Colonic mucosa (tissue), 4 donors: ENCODE data around the gene RNF182. TPM values are rescaled to one million over a fixed set of nuclear protein-coding genes. Genes with fewer than 3 reads are reported as not detected.
"Not testable (repeated sequence)": the region's sequence is repeated elsewhere in the genome, so short reads cannot be mapped to it uniquely, and the experiment has no call there.

Experiments used
- DNase-seq: peaks from one replicate; pipeline ENCODE4 v3.0.0-alpha.2; 2020
- H3K27ac ChIP-seq: fragments of 200-600 bp; one replicate; pipeline ENCODE4 v1.8.0; 2021
- H3K27me3 ChIP-seq: fragments of 200-600 bp; one replicate; pipeline ENCODE4 v1.8.0; 2021
- H3K36me3 ChIP-seq: fragments of 200-600 bp; one replicate; pipeline ENCODE4 v1.8.0; 2021
- H3K4me1 ChIP-seq: fragments of 200-600 bp; one replicate; pipeline ENCODE4 v1.8.0; 2021; ENCODE audit warnings: mild to moderate bottlenecking
- H3K4me3 ChIP-seq: fragments of 200-600 bp; one replicate; pipeline ENCODE4 v1.8.0; 2021
- H3K9ac ChIP-seq, 2 donors: one replicate each; pipeline ENCODE4 v1.7.0; 2013; ENCODE audit warnings: control low read depth in 2 of 2, low read depth in 2 of 2, low read length in 2 of 2
- H3K9me3 ChIP-seq: fragments of 200-600 bp; one replicate; pipeline ENCODE4 v1.8.0; 2021
- intact Hi-C: fragments of 100-400 bp; cut with DNase I; formaldehyde crosslinking; loops from one replicate; pipeline ENCODE4 v1.14.1; 2022
- total RNA-seq, 2 donors: library from RNA; stranded (reverse); fragmentation: NEBNext Ultra II Directional in 1 of 2; extraction: Animal tissue kit (Norgen Biotek cat#: 25700) in 1 of 2; gene quantifications; one replicate each; pipeline ENCODE4 v1.2.1, GENCODE V29; 2021
- TF ChIP-seq, protein P1 (sequence below): fragments of 200-600 bp; IDR thresholded peaks from one replicate; pipeline ENCODE4 v1.8.0; 2022; ENCODE audit warnings: antibody characterized with exemption, mild to moderate bottlenecking
- donor health status: healthy.
- donor health status: DM: no; HTN: no; CAD: no.
- donor health status: DM: no; HTN: no; CAD: no.

Gene RNF182
- total RNA-seq, 2 donors from 2014 or later: not detected

DNA sequence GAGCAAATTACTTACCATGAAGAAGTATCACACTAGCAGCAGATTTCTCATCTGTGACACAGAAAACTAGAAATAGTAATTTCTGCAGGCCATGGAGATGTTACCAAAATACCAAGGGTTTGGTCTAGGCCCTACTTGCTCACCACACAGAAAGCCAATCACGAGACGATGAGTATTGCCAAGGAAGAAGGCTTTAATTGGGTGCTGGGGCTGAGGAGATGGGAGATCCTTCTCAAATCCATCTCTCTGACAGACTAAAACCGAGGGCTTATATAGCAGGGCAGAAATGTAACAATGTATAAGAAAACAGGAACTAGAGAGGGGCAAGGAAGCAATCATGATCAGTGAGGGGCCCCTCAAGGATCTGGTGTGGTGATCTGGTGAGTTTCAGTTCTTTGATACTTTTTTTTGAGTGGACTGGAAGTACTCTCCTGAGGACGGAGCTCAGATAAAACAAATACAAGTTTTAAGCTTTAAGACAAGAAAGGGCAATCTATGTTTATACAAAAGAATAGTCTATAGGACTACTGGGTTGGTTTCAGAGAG, 40.9 kb downstream of the RNF182 start:
- no peak overlapping the region for H3K9ac ChIP-seq
- H3K27me3 ChIP-seq: no peaks in the 10 kb centered on the region
- no peaks in the 10 kb centered on the region for H3K36me3 ChIP-seq
- no peak for DNase-seq
- no peak overlapping the region for H3K4me3 ChIP-seq
- no peaks in the 10 kb centered on the region for H3K9me3 ChIP-seq
- no peak overlapping the region for H3K27ac ChIP-seq
- intact Hi-C loops: no loop called here
- no peaks in the 10 kb centered on the region for H3K4me1 ChIP-seq
- TF ChIP-seq, protein P1, sequence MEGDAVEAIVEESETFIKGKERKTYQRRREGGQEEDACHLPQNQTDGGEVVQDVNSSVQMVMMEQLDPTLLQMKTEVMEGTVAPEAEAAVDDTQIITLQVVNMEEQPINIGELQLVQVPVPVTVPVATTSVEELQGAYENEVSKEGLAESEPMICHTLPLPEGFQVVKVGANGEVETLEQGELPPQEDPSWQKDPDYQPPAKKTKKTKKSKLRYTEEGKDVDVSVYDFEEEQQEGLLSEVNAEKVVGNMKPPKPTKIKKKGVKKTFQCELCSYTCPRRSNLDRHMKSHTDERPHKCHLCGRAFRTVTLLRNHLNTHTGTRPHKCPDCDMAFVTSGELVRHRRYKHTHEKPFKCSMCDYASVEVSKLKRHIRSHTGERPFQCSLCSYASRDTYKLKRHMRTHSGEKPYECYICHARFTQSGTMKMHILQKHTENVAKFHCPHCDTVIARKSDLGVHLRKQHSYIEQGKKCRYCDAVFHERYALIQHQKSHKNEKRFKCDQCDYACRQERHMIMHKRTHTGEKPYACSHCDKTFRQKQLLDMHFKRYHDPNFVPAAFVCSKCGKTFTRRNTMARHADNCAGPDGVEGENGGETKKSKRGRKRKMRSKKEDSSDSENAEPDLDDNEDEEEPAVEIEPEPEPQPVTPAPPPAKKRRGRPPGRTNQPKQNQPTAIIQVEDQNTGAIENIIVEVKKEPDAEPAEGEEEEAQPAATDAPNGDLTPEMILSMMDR: no peak

DNA sequence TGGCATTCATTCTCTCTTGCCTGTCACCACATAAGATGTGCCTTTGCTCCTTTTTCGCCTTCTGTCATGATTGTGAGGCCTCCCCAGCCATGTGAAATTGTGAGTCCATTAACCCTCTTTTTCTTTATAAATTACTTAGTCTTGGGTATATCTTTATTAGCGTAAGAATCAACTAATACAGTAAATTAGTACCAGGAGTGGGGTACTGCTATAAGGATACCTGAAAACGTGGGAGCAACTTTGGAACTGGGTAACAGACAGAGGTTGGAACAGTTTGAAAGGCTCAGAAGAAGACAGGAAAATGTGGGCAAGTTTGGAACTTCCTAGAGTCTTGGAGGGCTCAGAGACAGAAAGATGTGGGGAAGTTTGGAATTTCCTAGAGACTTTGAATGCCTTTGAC, 46.6 kb downstream of the RNF182 start:
- H3K4me3 ChIP-seq: no peak overlapping the region
- H3K27ac ChIP-seq: no peak overlapping the region

DNA sequence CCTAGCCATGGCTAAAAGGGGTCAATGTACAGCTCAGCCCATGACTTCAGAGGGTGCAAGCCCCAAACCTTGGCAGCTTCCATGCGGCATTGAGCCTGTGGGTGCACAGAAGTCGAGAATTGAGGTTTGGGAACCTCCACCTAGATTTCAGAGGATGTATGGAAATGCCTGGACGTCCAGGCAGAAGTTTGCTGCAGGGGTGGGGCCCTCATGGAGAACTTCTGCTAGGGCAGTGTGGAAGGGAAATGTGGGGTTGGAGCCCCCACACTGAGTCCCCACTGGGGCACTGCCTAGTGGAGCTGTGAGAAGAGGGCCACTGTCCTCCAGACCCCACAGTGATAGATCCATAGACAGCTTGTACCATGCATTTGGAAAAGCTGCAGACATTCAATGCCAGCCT, 47.9 kb downstream of the RNF182 start:
- H3K9me3 ChIP-seq, H3K27ac ChIP-seq, H3K36me3 ChIP-seq, H3K4me3 ChIP-seq, H3K9ac ChIP-seq, intact Hi-C loops, DNase-seq, H3K4me1 ChIP-seq, H3K27me3 ChIP-seq: not testable (repeated sequence)

More for the DNA sequence above, 46.6 kb downstream of the RNF182 start:
- no peak overlapping the region for H3K9ac ChIP-seq
- no peaks in the 10 kb centered on the region for H3K4me1 ChIP-seq
- TF ChIP-seq, protein P1: no peak
- H3K36me3 ChIP-seq: no peaks in the 10 kb centered on the region
- H3K27me3 ChIP-seq: no peaks in the 10 kb centered on the region
- no peak for DNase-seq
- intact Hi-C loops: no loop called here
- no peaks in the 10 kb centered on the region for H3K9me3 ChIP-seq

DNA sequence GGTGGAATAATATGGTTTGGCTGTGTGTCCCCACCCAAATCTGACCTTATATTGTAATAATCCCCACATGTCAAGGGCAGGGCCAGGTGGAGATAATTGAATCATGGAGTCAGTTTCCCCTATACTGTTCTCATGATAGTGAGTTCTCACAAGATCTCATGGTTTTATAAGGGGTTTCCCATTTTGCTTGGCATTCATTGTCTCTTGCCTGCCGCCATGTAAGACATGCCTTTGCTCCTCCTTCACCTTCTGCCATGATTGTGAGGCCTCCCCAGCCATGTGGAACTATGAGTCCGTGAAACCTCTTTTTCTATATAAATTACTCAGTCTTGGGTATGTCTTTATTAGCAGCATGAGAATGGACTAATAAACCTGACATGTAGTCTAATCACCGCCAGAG, 48.7 kb downstream of the RNF182 start:
- H3K27me3 ChIP-seq, H3K9ac ChIP-seq, H3K36me3 ChIP-seq, intact Hi-C loops, H3K9me3 ChIP-seq, H3K4me1 ChIP-seq, H3K4me3 ChIP-seq, DNase-seq, H3K27ac ChIP-seq: not testable (repeated sequence)

DNA sequence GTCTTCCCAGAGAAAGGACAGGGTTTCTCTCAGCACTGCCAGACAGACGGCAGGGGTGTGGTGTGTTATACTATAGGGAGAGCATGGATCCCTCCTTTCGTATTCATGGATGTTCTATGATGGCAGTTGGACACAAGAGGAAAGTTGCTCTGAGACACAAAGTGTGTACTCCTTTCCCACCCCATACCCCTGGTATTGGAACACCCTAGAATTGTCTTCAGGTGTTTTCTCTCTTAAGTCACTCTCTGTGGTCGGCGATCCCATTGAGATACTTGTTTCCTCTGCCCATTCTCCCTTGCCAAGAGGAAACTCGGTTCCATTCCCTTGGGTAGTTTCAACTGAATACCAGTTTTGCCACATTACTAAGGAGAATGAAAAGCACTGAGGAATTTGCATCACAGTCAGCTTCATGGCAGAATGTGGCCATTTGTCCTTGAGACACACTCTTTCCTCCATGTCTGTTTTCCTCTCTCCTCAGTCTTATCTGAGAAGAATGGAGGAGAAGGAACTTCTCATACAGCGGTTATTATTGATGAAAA, 53.4 kb downstream of the RNF182 start:
- H3K9me3 ChIP-seq: no peaks in the 10 kb centered on the region
- DNase-seq: no peak
- no peaks in the 10 kb centered on the region for H3K27me3 ChIP-seq
- H3K4me1 ChIP-seq: no peaks in the 10 kb centered on the region
- intact Hi-C loops: no loop called here
- TF ChIP-seq, protein P1: no peak
- H3K36me3 ChIP-seq: no peaks in the 10 kb centered on the region
- H3K27ac ChIP-seq: no peak overlapping the region
- no peak overlapping the region for H3K9ac ChIP-seq
- H3K4me3 ChIP-seq: no peak overlapping the region

DNA sequence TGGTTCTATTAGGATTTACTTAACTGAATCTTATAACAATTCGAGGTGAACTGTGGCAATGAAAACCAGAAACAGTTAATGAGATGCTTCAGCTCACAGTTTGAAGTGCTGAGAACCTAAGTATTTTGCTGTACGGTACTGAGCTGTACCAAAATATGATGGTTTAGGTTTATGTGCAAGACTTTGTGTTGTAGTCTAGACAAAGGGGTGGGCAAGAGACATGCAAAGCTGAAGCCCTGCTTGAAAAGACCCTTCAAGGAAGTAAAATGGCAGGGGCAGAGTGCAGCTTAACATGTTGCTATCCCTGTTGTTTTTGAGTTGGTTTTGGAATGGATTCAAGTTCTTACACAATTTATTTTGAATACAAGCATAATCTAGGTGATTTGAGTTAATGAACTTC, 54.0 kb downstream of the RNF182 start:
- no peak for DNase-seq
- TF ChIP-seq, protein P1: no peak
- Histone ChIP-seq H3K27ac (no peak overlapping the region), H3K9me3 (no peaks in the 10 kb centered on the region), H3K4me1 (no peaks in the 10 kb centered on the region), H3K4me3 (no peak overlapping the region), H3K9ac (no peak overlapping the region), H3K36me3 (no peaks in the 10 kb centered on the region), H3K27me3 (no peaks in the 10 kb centered on the region)
- intact Hi-C loops: no loop called here
